KMS-11 (cell line): Measurements from ENCODE around the gene ABHD14A.

ENCODE experiments used
- H2AFZ ChIP-seq: fragments of 200-600 bp; sonication (generic); 2 replicates; pipeline ENCODE4 v1.6.1; 2016; ENCODE audit warnings: antibody characterized with exemption, mixed run types, low read depth
- H3K27ac ChIP-seq: fragments of 200-600 bp; sonication (generic); 2 replicates; pipeline ENCODE4 v1.6.1; 2016; ENCODE audit warnings: mild to moderate bottlenecking, mixed run types
- H3K27me3 ChIP-seq: fragments of 200-600 bp; sonication (generic); 2 replicates; pipeline ENCODE4 v1.6.1; 2017; ENCODE audit warnings: mild to moderate bottlenecking, low read depth, mixed run types, moderate library complexity; ENCODE audit not compliant: insufficient read depth
- H3K36me3 ChIP-seq: fragments of 200-600 bp; sonication (generic); 2 replicates; pipeline ENCODE4 v1.6.1; 2017; ENCODE audit warnings: mild to moderate bottlenecking, mixed run types; ENCODE audit not compliant: insufficient read depth
- H3K4me1 ChIP-seq: fragments of 200-600 bp; sonication (generic); 2 replicates; pipeline ENCODE4 v1.6.1; 2016; ENCODE audit warnings: mild to moderate bottlenecking, low read depth, mixed run types; ENCODE audit not compliant: poor library complexity, severe bottlenecking
- H3K4me2 ChIP-seq: fragments of 200-600 bp; sonication (generic); 2 replicates; pipeline ENCODE4 v1.7.0; 2016; ENCODE audit warnings: mild to moderate bottlenecking, mixed run types
- H3K4me3 ChIP-seq: fragments of 200-600 bp; sonication (generic); IDR thresholded peaks from 2 replicates; pipeline ENCODE4 v1.6.1; 2017; ENCODE audit warnings: low read depth, low read length, mixed read lengths; ENCODE audit not compliant: insufficient read depth
- H3K79me2 ChIP-seq: fragments of 200-600 bp; sonication (generic); 2 replicates; pipeline ENCODE4 v1.6.1; 2016; ENCODE audit warnings: low read depth, mixed run types; ENCODE audit not compliant: insufficient read depth
- H3K9ac ChIP-seq: fragments of 200-600 bp; sonication (generic); 2 replicates; pipeline ENCODE4 v1.6.1; 2016; ENCODE audit warnings: mild to moderate bottlenecking, mixed run types
- H4K20me1 ChIP-seq: fragments of 200-600 bp; sonication (generic); 2 replicates; pipeline ENCODE4 v1.6.1; 2016; ENCODE audit warnings: mild to moderate bottlenecking, mixed run types; ENCODE audit not compliant: insufficient read depth
- TF ChIP-seq, protein P1 (sequence below): fragments of 200-600 bp; sonication (generic); conservative IDR thresholded peaks from 2 replicates; pipeline ENCODE4 v1.6.1; 2017; ENCODE audit warnings: low read depth, mild to moderate bottlenecking, antibody characterized with exemption, low read length, moderate library complexity, mixed read lengths

Gene ABHD14A

DNA sequence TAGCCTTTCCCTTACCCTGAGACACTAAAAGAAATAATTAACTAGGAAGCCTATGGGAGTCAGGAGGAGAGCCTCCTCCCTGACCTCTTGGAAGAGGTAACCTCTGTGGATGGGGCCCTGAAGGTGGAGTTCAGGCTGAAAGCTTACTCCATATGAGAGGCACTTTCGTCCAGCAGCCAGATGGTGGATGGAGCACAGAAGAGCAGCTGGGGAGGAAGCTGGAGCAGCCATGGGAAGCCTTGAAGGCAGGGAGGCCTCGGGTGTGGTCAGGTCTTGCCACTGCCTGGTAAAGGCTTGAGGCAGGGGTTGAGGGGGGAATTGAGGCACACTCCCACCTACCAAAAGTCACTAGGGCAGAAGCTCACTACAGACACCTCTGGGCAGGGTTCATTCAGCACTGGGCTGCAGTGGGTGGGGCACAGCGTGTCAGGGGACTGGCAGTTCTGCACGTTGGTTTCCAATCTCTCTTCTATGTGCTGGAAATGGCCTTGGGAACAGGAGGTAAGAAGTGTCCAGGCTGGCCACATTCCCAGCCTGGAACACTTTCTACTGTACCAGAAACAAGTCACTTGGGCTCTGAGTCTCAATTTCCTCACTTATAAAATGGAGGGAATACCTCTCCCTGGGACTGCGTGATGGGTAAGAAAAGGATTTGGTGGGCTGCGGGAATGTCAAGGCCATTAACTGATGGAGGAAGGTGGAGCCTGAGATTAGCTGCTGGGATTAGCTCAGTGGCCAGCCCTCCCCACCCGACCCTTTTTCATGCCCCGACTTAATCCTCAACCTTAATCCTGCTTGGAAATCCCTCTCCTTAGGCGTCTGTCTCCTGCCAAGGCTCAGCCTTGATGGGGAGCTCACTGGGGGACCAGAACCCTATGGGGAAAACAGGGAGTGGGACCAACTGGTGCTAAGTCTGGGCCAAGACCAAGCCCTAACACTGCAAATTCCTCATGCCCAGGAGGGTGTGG lies 13.0 kb upstream of the ABHD14A start:
- TF ChIP-seq, protein P1, sequence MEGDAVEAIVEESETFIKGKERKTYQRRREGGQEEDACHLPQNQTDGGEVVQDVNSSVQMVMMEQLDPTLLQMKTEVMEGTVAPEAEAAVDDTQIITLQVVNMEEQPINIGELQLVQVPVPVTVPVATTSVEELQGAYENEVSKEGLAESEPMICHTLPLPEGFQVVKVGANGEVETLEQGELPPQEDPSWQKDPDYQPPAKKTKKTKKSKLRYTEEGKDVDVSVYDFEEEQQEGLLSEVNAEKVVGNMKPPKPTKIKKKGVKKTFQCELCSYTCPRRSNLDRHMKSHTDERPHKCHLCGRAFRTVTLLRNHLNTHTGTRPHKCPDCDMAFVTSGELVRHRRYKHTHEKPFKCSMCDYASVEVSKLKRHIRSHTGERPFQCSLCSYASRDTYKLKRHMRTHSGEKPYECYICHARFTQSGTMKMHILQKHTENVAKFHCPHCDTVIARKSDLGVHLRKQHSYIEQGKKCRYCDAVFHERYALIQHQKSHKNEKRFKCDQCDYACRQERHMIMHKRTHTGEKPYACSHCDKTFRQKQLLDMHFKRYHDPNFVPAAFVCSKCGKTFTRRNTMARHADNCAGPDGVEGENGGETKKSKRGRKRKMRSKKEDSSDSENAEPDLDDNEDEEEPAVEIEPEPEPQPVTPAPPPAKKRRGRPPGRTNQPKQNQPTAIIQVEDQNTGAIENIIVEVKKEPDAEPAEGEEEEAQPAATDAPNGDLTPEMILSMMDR = no peak
- Histone ChIP-seq H4K20me1 (no peaks in the 10 kb centered on the region), H3K4me3 (no peak overlapping the region), H3K79me2 (no peaks in the 10 kb centered on the region), H3K36me3 (no peaks in the 10 kb centered on the region), H3K27ac (no peak overlapping the region), H3K9ac (no peak overlapping the region), H3K4me2 (no peak overlapping the region), H3K4me1 (no peaks in the 10 kb centered on the region), H2AFZ (no peak overlapping the region), H3K27me3 (no peaks in the 10 kb centered on the region)

- Histone ChIP-seq H3K79me2 (no peaks in the 10 kb centered on the region), H3K4me2 (no peak overlapping the region), H3K36me3 (no peaks in the 10 kb centered on the region), H3K4me1 (no peaks in the 10 kb centered on the region), H3K9ac (no peak overlapping the region), H3K27me3 (no peaks in the 10 kb centered on the region), H3K4me3 (no peak overlapping the region), H3K27ac (no peak overlapping the region), H4K20me1 (no peaks in the 10 kb centered on the region), H2AFZ (no peak overlapping the region)
- TF ChIP-seq, protein P1 = no peak
Observed at GRCh38 chr3:51962854-51963530, 11.9 kb upstream of the ABHD14A start.

GRCh38 chr3:51963951-51964451 lies 10.9 kb upstream of the ABHD14A start:
- no peaks in the 10 kb centered on the region for H3K79me2 ChIP-seq
- no peak overlapping the region for H3K27ac ChIP-seq
- TF ChIP-seq, protein P1 = no peak
- H3K9ac ChIP-seq = no peak overlapping the region
- H2AFZ ChIP-seq = no peak overlapping the region
- H4K20me1 ChIP-seq = no peaks in the 10 kb centered on the region
- H3K4me3 ChIP-seq = no peak overlapping the region
- H3K27me3 ChIP-seq = no peaks in the 10 kb centered on the region
- H3K4me2 ChIP-seq = no peak overlapping the region
- H3K4me1 ChIP-seq = no peaks in the 10 kb centered on the region
- H3K36me3 ChIP-seq = no peaks in the 10 kb centered on the region

- no peak overlapping the region for H3K4me2 ChIP-seq
- H2AFZ ChIP-seq = no peak overlapping the region
- H3K4me3 ChIP-seq = no peak overlapping the region
- no peaks in the 10 kb centered on the region for H3K27me3 ChIP-seq
- TF ChIP-seq, protein P1 = no peak
- H3K4me1 ChIP-seq = no peaks in the 10 kb centered on the region
- no peak overlapping the region for H3K27ac ChIP-seq
- no peaks in the 10 kb centered on the region for H3K79me2 ChIP-seq
- H3K9ac ChIP-seq = no peak overlapping the region
- no peaks in the 10 kb centered on the region for H3K36me3 ChIP-seq
- H4K20me1 ChIP-seq = no peaks in the 10 kb centered on the region
Observed at GRCh38 chr3:51964521-51964920, 10.3 kb upstream of the ABHD14A start.
